Testis (tissue), 3 donors: Measurements from ENCODE around the gene AKAP6. TPM values are rescaled to one million over a fixed set of nuclear protein-coding genes. Genes with fewer than 3 reads are reported as not detected.

Experiments
- DNase-seq: peaks from one replicate; pipeline ENCODE4 v3.0.0-alpha.2; 2019
- H3K27ac ChIP-seq, 2 donors: fragments of 200-600 bp; sonication (generic); one replicate each; pipeline ENCODE4 v1.5.1; 2019
- H3K27me3 ChIP-seq: fragments of 200-600 bp; sonication (generic); one replicate; pipeline ENCODE4 v1.5.1; 2019
- H3K36me3 ChIP-seq: fragments of 200-600 bp; sonication (generic); one replicate; pipeline ENCODE4 v1.5.1; 2017; ENCODE audit warnings: low read depth; ENCODE audit errors: missing control alignments
- H3K4me1 ChIP-seq: fragments of 200-600 bp; sonication (generic); one replicate; pipeline ENCODE4 v1.5.1; 2019
- H3K4me3 ChIP-seq, 2 donors: fragments of 200-600 bp; sonication (generic); one replicate each; pipeline ENCODE4 v1.5.1; 2017 to 2019
- H3K9me3 ChIP-seq: fragments of 200-600 bp; sonication (generic); one replicate; pipeline ENCODE4 v1.5.1; 2017
- POLR2A ChIP-seq: fragments of 450-650 bp; IDR thresholded peaks from one replicate; pipeline ENCODE4 v1.6.1; 2017; ENCODE audit warnings: antibody characterized with exemption, mild to moderate bottlenecking, moderate library complexity
- WGBS, 2 donors: methylation state at CpG; one replicate each; pipeline ENCODE4 v1.1.5; 2018; 5-methylcytosine and 5-hydroxymethylcytosine counted together
- intact Hi-C: fragments of 100-400 bp; cut with DNase I; formaldehyde crosslinking; loops from one replicate; pipeline ENCODE4 v1.15.1; 2023; ENCODE audit warnings: low total_unique reads
- polyA plus RNA-seq: library from polyadenylated mRNA; stranded (reverse); fragments of 350-450 nt; fragmentation: Illumina TruSeq; extraction: RNeasy Lipid Tissue Mini Kit (QIAGEN cat#74804); gene quantifications from one replicate; pipeline ENCODE4 v1.2.3, GENCODE V29; 2014; ENCODE audit warnings: low read depth, low replicate concordance; ENCODE audit not compliant: insufficient read depth
- total RNA-seq, 2 donors: library from RNA; depleted of rRNA; stranded (reverse); fragments of >200 nt; gene quantifications; one replicate each; pipeline ENCODE4 v1.2.3, GENCODE V29; 2016
- TF ChIP-seq, protein P1 (sequence below), 3 experiments: fragments of 450-650 bp in 2 of 3; fragments of 200-600 bp in 1 of 3; sonication (generic) in 1 of 3; IDR thresholded peaks; one replicate each; pipeline ENCODE4 v1.5.1; 2016 to 2019; ENCODE audit warnings: antibody characterized with exemption in 3 of 3, mild to moderate bottlenecking in 2 of 3, moderate library complexity in 1 of 3

AKAP6 gene
- total and polyA plus RNA-seq, 3 donors from 2014 or later: 26.6 to 30.9 (median 30.9) TPM

DNA sequence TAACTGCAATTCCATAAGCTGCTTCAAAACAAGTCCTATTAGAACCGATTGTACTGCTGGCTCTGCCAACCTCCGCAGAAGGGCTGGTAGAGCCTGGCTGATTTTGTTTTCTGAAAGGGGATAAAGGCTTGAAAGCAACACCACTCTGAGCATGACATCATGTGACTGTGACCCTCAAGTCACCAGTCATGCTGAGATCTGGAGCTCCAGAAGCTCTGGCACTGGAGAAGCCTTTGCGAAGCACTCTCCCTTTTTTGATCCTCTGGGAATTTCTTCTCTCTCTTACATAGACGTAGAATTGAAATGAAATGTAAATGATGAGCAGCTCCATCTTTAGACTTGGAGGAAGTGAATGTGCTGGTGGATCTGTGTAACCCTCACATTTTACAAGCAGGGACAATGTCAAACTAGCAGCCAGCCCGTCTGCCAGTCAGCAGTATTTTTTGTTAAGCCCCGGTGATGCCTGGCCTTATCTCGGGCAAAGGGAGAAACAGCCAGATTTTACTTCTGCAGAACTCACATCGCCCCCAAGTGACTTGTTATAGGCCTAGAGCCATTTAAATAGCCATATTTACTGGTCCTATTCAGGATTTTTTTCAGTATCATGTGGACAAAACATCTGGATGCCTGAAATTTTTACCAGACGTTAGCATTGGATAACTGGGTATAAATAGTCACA, 497.4 kb downstream of the AKAP6 start:
- no peak for TF ChIP-seq POLR2A
- TF ChIP-seq, protein P1, sequence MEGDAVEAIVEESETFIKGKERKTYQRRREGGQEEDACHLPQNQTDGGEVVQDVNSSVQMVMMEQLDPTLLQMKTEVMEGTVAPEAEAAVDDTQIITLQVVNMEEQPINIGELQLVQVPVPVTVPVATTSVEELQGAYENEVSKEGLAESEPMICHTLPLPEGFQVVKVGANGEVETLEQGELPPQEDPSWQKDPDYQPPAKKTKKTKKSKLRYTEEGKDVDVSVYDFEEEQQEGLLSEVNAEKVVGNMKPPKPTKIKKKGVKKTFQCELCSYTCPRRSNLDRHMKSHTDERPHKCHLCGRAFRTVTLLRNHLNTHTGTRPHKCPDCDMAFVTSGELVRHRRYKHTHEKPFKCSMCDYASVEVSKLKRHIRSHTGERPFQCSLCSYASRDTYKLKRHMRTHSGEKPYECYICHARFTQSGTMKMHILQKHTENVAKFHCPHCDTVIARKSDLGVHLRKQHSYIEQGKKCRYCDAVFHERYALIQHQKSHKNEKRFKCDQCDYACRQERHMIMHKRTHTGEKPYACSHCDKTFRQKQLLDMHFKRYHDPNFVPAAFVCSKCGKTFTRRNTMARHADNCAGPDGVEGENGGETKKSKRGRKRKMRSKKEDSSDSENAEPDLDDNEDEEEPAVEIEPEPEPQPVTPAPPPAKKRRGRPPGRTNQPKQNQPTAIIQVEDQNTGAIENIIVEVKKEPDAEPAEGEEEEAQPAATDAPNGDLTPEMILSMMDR (IDR thresholded peaks at IDR 0.05): no peak
- no peak overlapping the region for H3K4me3 ChIP-seq
- H3K27ac ChIP-seq: no peak overlapping the region
- H3K9me3 ChIP-seq: no peaks in the 10 kb centered on the region
- peaks cover 4% of the 10 kb centered on the region for H3K4me1 ChIP-seq
- H3K36me3 ChIP-seq: no peaks in the 10 kb centered on the region
- WGBS, 2 donors: 52 to 53% methylated on average over 9 of the region's 9 CpGs
- DNase-seq: peak; percentile 24
- H3K27me3 ChIP-seq: no peaks in the 10 kb centered on the region
- intact Hi-C loops: no loop called here

DNA sequence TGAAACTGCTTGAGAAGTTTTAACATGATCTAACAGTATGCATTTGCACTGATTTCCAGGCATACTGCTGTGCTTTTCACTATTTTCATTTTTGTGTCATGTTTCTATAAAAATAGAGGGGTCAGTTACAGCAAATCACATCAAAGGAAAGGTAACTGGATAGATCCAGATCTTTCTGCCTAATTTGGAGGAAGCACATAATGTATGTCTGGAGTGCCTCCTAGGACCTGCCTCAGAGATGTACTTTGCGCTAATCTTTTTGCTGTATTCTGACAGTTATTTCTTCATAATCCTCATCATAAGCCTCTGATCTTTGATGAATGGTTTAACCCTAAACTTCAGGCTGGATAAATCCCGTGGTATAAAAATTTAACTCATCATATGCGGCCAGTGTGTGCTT, 498.4 kb downstream of the AKAP6 start:
- H3K4me3 ChIP-seq: no peak overlapping the region
- no peaks in the 10 kb centered on the region for H3K36me3 ChIP-seq
- H3K4me1 ChIP-seq: peaks cover 4% of the 10 kb centered on the region
- H3K27me3 ChIP-seq: no peaks in the 10 kb centered on the region
- TF ChIP-seq, protein P1 (IDR thresholded peaks at IDR 0.05): no peak
- TF ChIP-seq POLR2A: no peak
- H3K27ac ChIP-seq: no peak overlapping the region
- no peaks in the 10 kb centered on the region for H3K9me3 ChIP-seq
- no peak for DNase-seq
- intact Hi-C loops: no loop called here
- 77 to 93% methylated on average over 3 of the region's 3 CpGs for WGBS, 2 donors

DNA sequence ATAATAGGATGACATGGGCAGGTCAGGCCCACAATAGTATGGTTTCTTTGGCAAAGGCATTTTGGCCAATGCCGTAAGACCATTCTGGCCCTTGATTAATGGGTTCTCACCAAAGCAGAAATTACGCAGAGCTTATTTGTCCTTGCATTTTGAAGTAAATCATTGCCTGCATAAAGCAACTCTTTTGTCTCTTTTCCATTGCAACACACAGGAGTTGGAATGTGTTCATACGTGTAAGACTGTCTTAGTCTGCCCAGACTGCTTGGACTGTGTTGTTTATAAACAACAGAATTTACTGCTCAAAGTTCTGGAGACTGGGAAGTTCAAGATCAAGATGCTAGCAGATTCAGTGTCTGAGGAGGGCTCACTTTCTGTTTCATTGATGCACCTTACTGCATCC, 506.8 kb downstream of the AKAP6 start:
- Histone ChIP-seq H3K4me3 (no peak overlapping the region), H3K27me3 (no peaks in the 10 kb centered on the region), H3K36me3 (no peaks in the 10 kb centered on the region), H3K27ac (no peak overlapping the region), H3K9me3 (no peaks in the 10 kb centered on the region), H3K4me1 (no peaks in the 10 kb centered on the region)
- 80 to 84% methylated on average over 3 of the region's 3 CpGs for WGBS, 2 donors
- DNase-seq: no peak
- intact Hi-C loops: no loop called here
- no peak for TF ChIP-seq POLR2A
- TF ChIP-seq, protein P1 (IDR thresholded peaks at IDR 0.05): no peak

DNA sequence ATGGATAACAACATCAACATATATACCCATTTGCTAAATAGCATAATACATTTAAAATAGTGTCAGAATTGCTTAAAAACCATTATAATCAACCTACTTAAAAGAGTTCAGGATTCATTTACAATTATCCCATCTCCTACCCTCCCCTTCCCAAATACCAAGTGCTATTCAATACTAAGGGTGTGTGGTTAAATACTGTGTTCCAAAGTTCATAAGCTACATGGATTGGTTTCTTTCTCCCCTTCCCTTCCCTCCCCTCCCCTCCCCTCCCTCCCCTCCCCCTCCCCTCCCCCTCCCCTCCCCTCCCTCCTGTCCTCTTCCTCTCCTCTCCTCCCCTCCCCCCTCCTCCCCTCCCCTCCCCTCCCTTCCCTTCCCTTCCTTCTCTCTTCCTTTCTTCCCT, 512.6 kb downstream of the AKAP6 start:
- no peak overlapping the region for H3K4me3 ChIP-seq
- no peaks in the 10 kb centered on the region for H3K36me3 ChIP-seq
- intact Hi-C loops: no loop called here
- TF ChIP-seq, protein P1 (IDR thresholded peaks at IDR 0.05): no peak
- no peak for TF ChIP-seq POLR2A
- H3K27me3 ChIP-seq: no peaks in the 10 kb centered on the region
- no peaks in the 10 kb centered on the region for H3K4me1 ChIP-seq
- H3K27ac ChIP-seq: no peak overlapping the region
- H3K9me3 ChIP-seq: no peaks in the 10 kb centered on the region
- no peak for DNase-seq

DNA sequence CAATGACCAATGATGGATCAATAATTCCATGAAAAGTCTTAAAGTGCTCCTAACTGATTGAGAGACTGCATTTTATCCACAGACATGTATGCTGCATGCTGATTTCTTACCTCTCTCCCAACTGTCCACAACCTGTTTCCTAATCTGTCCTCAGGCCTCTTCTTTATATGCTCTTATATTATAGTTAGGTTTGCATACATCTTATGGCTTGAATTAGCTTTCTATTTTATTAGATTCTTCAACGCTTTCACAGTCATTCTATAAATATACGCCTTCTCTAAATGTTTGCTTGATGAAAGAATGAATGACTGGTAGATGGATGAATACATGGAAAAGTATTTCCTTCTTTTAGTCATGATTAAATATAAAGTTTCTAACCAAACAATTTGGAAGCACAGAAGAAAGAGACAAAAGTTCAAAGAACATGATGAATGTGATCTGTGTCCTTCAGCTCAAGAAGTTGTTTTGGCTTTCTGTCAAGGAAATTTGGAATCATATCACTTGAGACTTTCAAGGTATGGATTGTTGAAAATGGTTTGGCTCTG, 517.8 kb downstream of the AKAP6 start:
- TF ChIP-seq, protein P1 (IDR thresholded peaks at IDR 0.05): no peak
- no peaks in the 10 kb centered on the region for H3K27me3 ChIP-seq
- H3K36me3 ChIP-seq: no peaks in the 10 kb centered on the region
- WGBS, 2 donors: 47% methylated on average over 2 of the region's 2 CpGs
- intact Hi-C loops: no loop called here
- DNase-seq: no peak
- H3K9me3 ChIP-seq: no peaks in the 10 kb centered on the region
- H3K4me3 ChIP-seq: no peak overlapping the region
- no peak overlapping the region for H3K27ac ChIP-seq
- no peaks in the 10 kb centered on the region for H3K4me1 ChIP-seq
